Trophoblast cell (in vitro differentiated cells and primary cell): Measurements from ENCODE around the gene PHLPP1.
A peak's percentile ranks its signal among the peaks of the same experiment; 100 is the strongest.

Experiments used
- DNase-seq, 2 donors: peaks; one replicate each; pipeline ENCODE4 v3.0.0-alpha.2; 2016
- H2AFZ ChIP-seq: 2 replicates; pipeline ENCODE4 v1.6.1; 2013; ENCODE audit warnings: low read length, moderate library complexity, mild to moderate bottlenecking; ENCODE audit not compliant: insufficient read depth, poor library complexity
- H2AK5ac ChIP-seq: 2 replicates; pipeline ENCODE4 v1.6.1; 2013; ENCODE audit warnings: mild to moderate bottlenecking, low read length
- H2BK120ac ChIP-seq: 2 replicates; pipeline ENCODE4 v1.6.1; 2013; ENCODE audit warnings: low read length, mild to moderate bottlenecking, moderate library complexity; ENCODE audit not compliant: insufficient read depth, poor library complexity
- H2BK12ac ChIP-seq: 2 replicates; pipeline ENCODE4 v1.6.1; 2013; ENCODE audit warnings: mild to moderate bottlenecking, low read length, moderate library complexity
- H2BK5ac ChIP-seq: 2 replicates; pipeline ENCODE4 v1.6.1; 2013; ENCODE audit warnings: low read length, low read depth, moderate library complexity, mild to moderate bottlenecking; ENCODE audit not compliant: poor library complexity
- H3K14ac ChIP-seq: 2 replicates; pipeline ENCODE4 v1.6.1; 2013; ENCODE audit warnings: mild to moderate bottlenecking, low read length
- H3K18ac ChIP-seq: 2 replicates; pipeline ENCODE4 v1.6.1; 2013; ENCODE audit warnings: mild to moderate bottlenecking, low read length
- H3K23ac ChIP-seq: 2 replicates; pipeline ENCODE4 v1.6.1; 2013; ENCODE audit warnings: low read length
- H3K27ac ChIP-seq: 2 replicates; pipeline ENCODE4 v1.5.1; 2013; ENCODE audit warnings: low read depth, mild to moderate bottlenecking, inconsistent platforms, low read length, moderate library complexity
- H3K27me3 ChIP-seq: 2 replicates; pipeline ENCODE4 v1.6.1; 2013; ENCODE audit warnings: inconsistent platforms, mild to moderate bottlenecking, low read length, moderate library complexity; ENCODE audit not compliant: insufficient read depth
- H3K36me3 ChIP-seq, 2 experiments: 1 replicate in 1 of 2; 2 replicates in 1 of 2; pipeline ENCODE4 v1.6.1; 2013; ENCODE audit warnings: low read length in 2 of 2, mild to moderate bottlenecking in 2 of 2, moderate library complexity in 1 of 2; ENCODE audit not compliant: insufficient read depth in 2 of 2, control insufficient read depth in 1 of 2
- H3K4ac ChIP-seq: 2 replicates; pipeline ENCODE4 v1.6.1; 2013; ENCODE audit warnings: low read depth, mild to moderate bottlenecking, low read length, moderate library complexity
- H3K4me1 ChIP-seq, 2 experiments: 1 replicate in 1 of 2; 2 replicates in 1 of 2; pipeline ENCODE4 v1.6.1; 2013; ENCODE audit warnings: low read length in 2 of 2, mild to moderate bottlenecking in 2 of 2, moderate library complexity in 1 of 2; ENCODE audit not compliant: insufficient read depth in 2 of 2, control insufficient read depth in 1 of 2
- H3K4me2 ChIP-seq: 2 replicates; pipeline ENCODE4 v1.6.1; 2013; ENCODE audit warnings: inconsistent platforms, mild to moderate bottlenecking, low read length, moderate library complexity
- H3K4me3 ChIP-seq: 2 replicates; pipeline ENCODE4 v1.5.1; 2013; ENCODE audit warnings: mild to moderate bottlenecking, low read depth, low read length, inconsistent platforms
- H3K79me1 ChIP-seq: one replicate; pipeline ENCODE4 v1.6.1; 2013; ENCODE audit warnings: low read length
- H3K79me2 ChIP-seq: 2 replicates; pipeline ENCODE4 v1.6.1; 2013; ENCODE audit warnings: low read length, mild to moderate bottlenecking; ENCODE audit not compliant: control insufficient read depth, insufficient read depth, poor library complexity
- H3K9ac ChIP-seq: 2 replicates; pipeline ENCODE4 v1.6.1; 2013; ENCODE audit warnings: mild to moderate bottlenecking, low read length
- H3K9me3 ChIP-seq: 2 replicates; pipeline ENCODE4 v1.6.1; 2013; ENCODE audit warnings: low read depth, mild to moderate bottlenecking, control low read depth, inconsistent platforms, low read length; ENCODE audit not compliant: insufficient read depth
- H4K12ac ChIP-seq: 2 replicates; pipeline ENCODE4 v1.6.1; 2013; ENCODE audit warnings: low read depth, mild to moderate bottlenecking, low read length, moderate library complexity
- H4K8ac ChIP-seq: 2 replicates; pipeline ENCODE4 v1.6.1; 2013; ENCODE audit warnings: low read depth, mild to moderate bottlenecking, low read length, moderate library complexity
- H4K91ac ChIP-seq: one replicate; pipeline ENCODE4 v1.6.1; 2013; ENCODE audit warnings: low read depth, mild to moderate bottlenecking, low read length, moderate library complexity
- WGBS: extraction: QIAGEN DNeasy Blood & Tissue Kit; methylation state at CpG from one replicate; pipeline ENCODE4 v1.1.7; 2013; ENCODE audit warnings: missing lambda C conversion rate; ENCODE audit not compliant: insufficient read length, insufficient coverage; ENCODE audit errors: extremely low coverage; 5-methylcytosine and 5-hydroxymethylcytosine counted together

PHLPP1 gene

DNA sequence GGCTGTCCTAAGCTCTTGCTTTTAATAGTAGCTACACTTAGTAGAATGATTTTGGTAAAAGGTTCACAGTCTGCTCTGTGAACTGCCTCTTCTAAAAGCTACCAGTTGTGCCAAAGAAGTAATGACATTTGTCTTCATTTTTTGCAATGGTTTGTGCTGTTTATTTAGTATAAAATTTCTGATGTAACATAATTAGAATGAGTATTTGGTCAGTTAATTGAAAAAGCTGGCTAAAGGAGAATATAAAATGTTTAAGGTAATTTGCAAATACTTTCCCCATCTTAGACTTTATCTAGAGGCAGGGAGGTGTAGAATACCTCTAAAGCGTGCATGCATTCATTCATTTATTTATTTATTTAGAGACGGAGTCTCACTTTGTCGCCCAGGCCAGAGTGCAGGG is 71.3 kb downstream of the PHLPP1 start:
- Histone ChIP-seq H2BK12ac (no peak overlapping the region), H2BK120ac (no peak overlapping the region), H3K18ac (no peak overlapping the region), H3K36me3 (no peaks in the 10 kb centered on the region), H3K27ac (no peak overlapping the region), H3K4me1 (peaks cover 4 to 8% of the 10 kb centered on the region in 2 experiments), H3K79me2 (peaks cover 2% of the 10 kb centered on the region), H3K27me3 (no peaks in the 10 kb centered on the region), H3K4me2 (no peak overlapping the region), H3K4ac (no peak overlapping the region), H3K9me3 (no peaks in the 10 kb centered on the region), H4K91ac (no peak overlapping the region), H2AK5ac (no peak overlapping the region), H3K79me1 (no peaks in the 10 kb centered on the region), H4K8ac (no peak overlapping the region), H3K4me3 (no peak overlapping the region), H3K23ac (no peak overlapping the region), H4K12ac (no peak overlapping the region), H2AFZ (no peak overlapping the region), H2BK5ac (no peak overlapping the region), H3K9ac (no peak overlapping the region), H3K14ac (no peak overlapping the region)
- no CpG with 5 or more reads among the region's 3 CpGs for WGBS
- DNase-seq: no peak

DNA sequence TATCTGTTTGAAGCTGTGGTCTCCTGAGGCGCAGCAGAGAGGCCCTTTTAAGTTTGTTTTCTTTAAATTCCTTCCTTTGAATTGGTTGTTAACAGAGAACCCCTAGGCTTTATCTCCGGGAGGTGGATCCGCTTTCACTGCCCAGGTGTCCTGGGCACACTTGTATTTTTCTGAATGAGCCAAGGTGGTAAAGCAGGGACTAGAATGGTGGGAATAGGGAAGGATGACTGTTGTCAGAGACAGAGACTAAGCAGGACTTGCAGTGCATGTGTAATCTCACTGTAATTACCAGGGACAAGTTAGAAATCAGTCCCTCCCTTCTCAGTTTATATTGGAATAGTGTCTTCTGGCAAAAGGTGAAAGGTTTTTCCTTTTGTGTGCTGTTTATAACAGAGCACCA is 72.8 kb downstream of the PHLPP1 start:
- Histone ChIP-seq H3K79me1 (no peaks in the 10 kb centered on the region), H3K79me2 (peaks cover 2% of the 10 kb centered on the region), H3K27me3 (no peaks in the 10 kb centered on the region), H2BK120ac (no peak overlapping the region), H2AFZ (no peak overlapping the region), H3K4ac (no peak overlapping the region), H3K36me3 (no peaks in the 10 kb centered on the region), H3K18ac (no peak overlapping the region), H4K12ac (no peak overlapping the region), H3K27ac (no peak overlapping the region), H3K14ac (no peak overlapping the region), H3K23ac (no peak overlapping the region), H4K91ac (no peak overlapping the region), H2BK12ac (no peak overlapping the region), H3K4me1 (peaks cover 4 to 8% of the 10 kb centered on the region in 2 experiments), H3K9me3 (no peaks in the 10 kb centered on the region), H2BK5ac (no peak overlapping the region), H3K9ac (no peak overlapping the region), H2AK5ac (no peak overlapping the region), H3K4me2 (no peak overlapping the region), H4K8ac (no peak overlapping the region), H3K4me3 (no peak overlapping the region)
- DNase-seq: no peak
- no CpG with 5 or more reads among the region's 3 CpGs for WGBS

DNA sequence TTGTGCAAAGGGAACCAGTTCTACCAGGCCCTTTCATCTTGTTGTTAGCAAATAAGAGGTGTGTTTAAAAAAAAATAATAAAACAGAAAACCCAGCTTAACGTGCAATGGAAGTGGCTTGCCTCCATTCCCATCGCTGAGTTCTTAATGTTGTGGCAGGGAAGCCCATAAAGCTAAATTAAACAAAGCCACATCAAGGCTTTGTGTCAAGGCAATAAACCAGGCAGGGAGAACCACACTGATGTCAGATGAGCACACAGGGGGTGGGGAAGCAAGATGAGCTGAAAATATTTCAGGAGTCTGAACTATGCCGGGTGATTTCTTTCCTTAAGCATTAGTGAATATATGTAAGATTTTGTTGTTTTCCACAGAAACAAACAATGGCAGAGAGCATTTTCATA is 73.5 kb downstream of the PHLPP1 start:
- Histone ChIP-seq H3K4me2 (no peak overlapping the region), H4K12ac (no peak overlapping the region), H2BK5ac (no peak overlapping the region), H3K14ac (no peak overlapping the region), H3K36me3 (no peaks in the 10 kb centered on the region), H2AFZ (no peak overlapping the region), H4K8ac (no peak overlapping the region), H3K4me1 (peaks cover 4 to 8% of the 10 kb centered on the region in 2 experiments), H3K27me3 (no peaks in the 10 kb centered on the region), H3K9me3 (no peaks in the 10 kb centered on the region), H3K79me1 (no peaks in the 10 kb centered on the region), H3K9ac (no peak overlapping the region), H3K79me2 (peaks cover 2% of the 10 kb centered on the region), H2BK12ac (no peak overlapping the region), H4K91ac (no peak overlapping the region), H3K23ac (no peak overlapping the region), H3K18ac (no peak overlapping the region), H2BK120ac (no peak overlapping the region), H3K4ac (no peak overlapping the region), H2AK5ac (no peak overlapping the region), H3K4me3 (no peak overlapping the region), H3K27ac (peak overlapping the region; percentile 22)
- DNase-seq: peak in 1 of 2 donors; percentile 57
- WGBS: no CpG with 5 or more reads among the region's 3 CpGs

DNA sequence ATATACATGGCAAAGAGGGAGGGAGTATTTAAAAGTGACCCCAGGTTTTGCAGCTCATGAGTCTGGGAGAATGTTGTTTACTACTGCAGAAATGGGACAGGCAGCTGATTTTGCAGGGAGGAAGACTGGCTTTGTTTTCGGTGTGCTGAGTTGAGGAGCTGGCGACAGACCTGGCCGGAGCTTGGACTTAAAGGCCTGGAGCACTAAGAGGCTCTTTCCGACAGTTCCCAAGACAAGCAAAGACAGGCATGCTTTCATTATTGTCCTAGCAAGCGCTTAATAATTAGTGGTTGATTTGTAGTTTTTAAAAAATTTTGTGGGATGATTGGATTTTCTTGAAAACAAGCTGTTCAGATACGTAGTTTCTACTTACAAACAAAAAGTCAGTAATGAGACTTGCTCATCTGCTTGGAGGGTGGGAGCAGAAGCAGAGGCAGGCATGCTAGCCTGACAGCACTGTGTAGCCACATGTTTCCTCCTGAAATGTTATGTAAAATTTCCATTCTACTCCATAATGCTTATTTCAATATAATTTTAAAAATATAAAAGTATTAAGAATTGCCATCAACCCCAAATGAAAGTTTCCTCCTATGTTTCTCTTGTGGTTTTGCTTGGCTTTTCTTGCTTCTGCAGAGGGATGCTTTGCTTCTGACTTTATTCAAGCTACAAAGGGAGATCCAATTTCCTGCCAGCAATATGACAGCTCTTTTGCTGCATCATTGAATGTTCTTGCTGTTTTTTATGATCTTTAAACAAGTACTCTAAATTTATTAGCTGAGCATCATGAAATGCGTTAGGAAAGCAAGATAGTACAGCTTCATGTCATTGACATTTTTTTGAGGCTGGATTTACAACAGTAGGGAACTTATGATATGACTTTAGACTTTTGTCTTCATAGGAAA is 75.8 kb downstream of the PHLPP1 start:
- WGBS: no CpG with 5 or more reads among the region's 7 CpGs
- Histone ChIP-seq H3K4me3 (no peak overlapping the region), H4K91ac (no peak overlapping the region), H2BK5ac (no peak overlapping the region), H2AK5ac (no peak overlapping the region), H3K36me3 (no peaks in the 10 kb centered on the region), H3K23ac (no peak overlapping the region), H3K27ac (peak overlapping the region; percentile 0), H3K4ac (no peak overlapping the region), H3K14ac (no peak overlapping the region), H3K9ac (no peak overlapping the region), H2AFZ (no peak overlapping the region), H2BK120ac (no peak overlapping the region), H3K9me3 (no peaks in the 10 kb centered on the region), H3K4me2 (no peak overlapping the region), H4K12ac (no peak overlapping the region), H2BK12ac (no peak overlapping the region), H3K79me1 (no peaks in the 10 kb centered on the region), H4K8ac (no peak overlapping the region), H3K27me3 (no peaks in the 10 kb centered on the region), H3K79me2 (no peaks in the 10 kb centered on the region), H3K4me1 (peaks cover 4 to 8% of the 10 kb centered on the region in 2 experiments), H3K18ac (no peak overlapping the region)
- DNase-seq: no peak
